ENCODE measurements around the gene SRSF4. TPM values are rescaled to one million over a fixed set of nuclear protein-coding genes. Genes with fewer than 3 reads are reported as not detected.

SRSF4 gene
- total and polyA plus RNA-seq, 2 donors (not counting 3 experiments of a cell fraction or from before 2014, with no cell fraction given), result 45.6 to 108 TPM

- TF ChIP-seq GATA2 (IDR thresholded peaks at IDR 0.05; ENCODE audit: insufficient read depth, insufficient read length, low read depth, low read length), result peak; percentile 46
- no peak for TF ChIP-seq POLR2AphosphoS5 (IDR thresholded peaks at IDR 0.05; ENCODE audit: insufficient read depth, low read depth, low read length)
- FAIRE-seq (no peak), DNase-seq (ENCODE audit: low read depth, low spot score) (no peak)
- H3K9ac ChIP-seq (replicated peaks; ENCODE audit: extremely low read depth, insufficient read depth, low read length), result no peak overlapping the region
- no TSS peak for BruUV-seq (replicated peaks)
- no peak overlapping the region for H3K27ac ChIP-seq (ENCODE audit: insufficient read depth, low read depth, low read length)
- H3K4me2 ChIP-seq (ENCODE audit: insufficient read depth, low read length), result no peak overlapping the region
- peaks cover 6% of the 10 kb centered on the region for H3K4me1 ChIP-seq (ENCODE audit: control insufficient read depth, extremely low read depth, insufficient read depth, low read length)
- ChIA-PET POLR2A (no interaction called here), CTCF (interaction anchor here (0.8 to 1.3 kb wide), 2 partner anchors 11 to 27 kb away, joined by 3 to 7 read pairs; partner anchors contain the start of gene SRSF4)
- no peaks in the 10 kb centered on the region for H3K9me1 ChIP-seq (replicated peaks; ENCODE audit: control insufficient read depth, extremely low read depth, insufficient read depth, low read length)
- no peak overlapping the region for H2AFZ ChIP-seq (ENCODE audit: low read depth, low read length)
- intact Hi-C loops (cut with micrococcal nuclease) (no loop called here), dilution Hi-C loops (cut with MboI; ENCODE audit: extremely low pct_ligation_motif_present, low sequenced_read_pairs) (no loop called here)
- H3K9me3 ChIP-seq (replicated peaks; ENCODE audit: control insufficient read depth, insufficient read depth, low read length), result no peaks in the 10 kb centered on the region
- H3K4me3 ChIP-seq (replicated peaks in 1 of 3; ENCODE audit: insufficient read depth in 1 of 3, low read depth in 1 of 3, low read length in 3 of 3), result no peak overlapping the region
- peaks cover 0 to 7% of the 10 kb centered on the region in 2 experiments for H3K36me3 ChIP-seq (ENCODE audit: control insufficient read depth in 2 of 2, extremely low read depth in 1 of 2, insufficient read depth in 2 of 2, low read length in 2 of 2)
- no peaks in the 10 kb centered on the region for H3K79me2 ChIP-seq (ENCODE audit: control insufficient read depth, insufficient read depth, low read length)
- no peaks in the 10 kb centered on the region for H4K20me1 ChIP-seq (replicated peaks; ENCODE audit: control insufficient read depth, extremely low read depth, insufficient read depth, low read length)
- H3K27me3 ChIP-seq (ENCODE audit: control insufficient read depth in 2 of 2, insufficient read depth in 2 of 2, low read length in 2 of 2), result no peaks in the 10 kb centered on the region
Observed at GRCh38 chr1:29208442-29208841, 26.7 kb upstream of the SRSF4 start.

- BruUV-seq (replicated peaks), result no TSS peak
- CTCF ChIA-PET, result interaction anchor here (0.6 to 6.2 kb wide), 39 partner anchors 8 to 418 kb away, joined by 3 to 133 read pairs (median 5); partner anchors contain the start of genes EPB41, SRSF4 and TMEM200B
- peaks cover 6 to 9% of the 10 kb centered on the region in 2 experiments for H3K36me3 ChIP-seq (ENCODE audit: control insufficient read depth in 2 of 2, extremely low read depth in 1 of 2, insufficient read depth in 2 of 2, low read length in 2 of 2)
- FAIRE-seq, result peak; percentile 99
- peak overlapping the region; percentile 63 for H3K27ac ChIP-seq (ENCODE audit: insufficient read depth, low read depth, low read length)
- H2AFZ ChIP-seq (ENCODE audit: low read depth, low read length), result peak overlapping the region; percentile 18
- H3K4me1 ChIP-seq (ENCODE audit: control insufficient read depth, extremely low read depth, insufficient read depth, low read length), result peaks cover 10% of the 10 kb centered on the region
- POLR2A ChIA-PET, result interaction anchor here (0.6 to 1.7 kb wide), 3 partner anchors 21 to 457 kb away, joined by 4 to 8 read pairs (median 8); partner anchors contain the start of gene SRSF4
- intact Hi-C loops (cut with micrococcal nuclease), result loop anchor here (1.0 to 5.0 kb wide), 6 partner anchors 20 to 560 kb away; partner anchors contain the start of gene TAF12
- peak; percentile 96 for DNase-seq (ENCODE audit: low read depth, low spot score)
- H3K9me3 ChIP-seq (replicated peaks; ENCODE audit: control insufficient read depth, insufficient read depth, low read length), result no peaks in the 10 kb centered on the region
- dilution Hi-C loops (cut with MboI; ENCODE audit: extremely low pct_ligation_motif_present, low sequenced_read_pairs), result no loop called here
- no peaks in the 10 kb centered on the region for H4K20me1 ChIP-seq (replicated peaks; ENCODE audit: control insufficient read depth, extremely low read depth, insufficient read depth, low read length)
- no peaks in the 10 kb centered on the region for H3K79me2 ChIP-seq (ENCODE audit: control insufficient read depth, insufficient read depth, low read length)
- H3K4me3 ChIP-seq (replicated peaks in 1 of 3; ENCODE audit: insufficient read depth in 1 of 3, low read depth in 1 of 3, low read length in 3 of 3), result no peak overlapping the region
- no peaks in the 10 kb centered on the region for H3K9me1 ChIP-seq (replicated peaks; ENCODE audit: control insufficient read depth, extremely low read depth, insufficient read depth, low read length)
- H3K9ac ChIP-seq (replicated peaks; ENCODE audit: extremely low read depth, insufficient read depth, low read length), result peak overlapping the region; percentile 44
- H3K4me2 ChIP-seq (ENCODE audit: insufficient read depth, low read length), result peak overlapping the region; percentile 39
- TF ChIP-seq FOS (IDR thresholded peaks at IDR 0.05; ENCODE audit: borderline replicate concordance, insufficient read depth, low read length) (peak; percentile 89), CTCF (IDR thresholded peaks at IDR 0.05; ENCODE audit: extremely low read depth in 1 of 2, insufficient read depth in 1 of 2, low read depth in 1 of 2, low read length in 2 of 2) (peak; percentile 89 to 97), GATA2 (IDR thresholded peaks at IDR 0.05; ENCODE audit: insufficient read depth, insufficient read length, low read depth, low read length) (no peak), POLR2AphosphoS5 (IDR thresholded peaks at IDR 0.05; ENCODE audit: insufficient read depth, low read depth, low read length) (peak; percentile 72), JUN (IDR thresholded peaks at IDR 0.05; ENCODE audit: borderline replicate concordance, insufficient read depth, insufficient read length, low read depth) (peak; percentile 86), POLR2A (IDR thresholded peaks at IDR 0.05; ENCODE audit: low read depth, low read length) (no peak)
- no peaks in the 10 kb centered on the region for H3K27me3 ChIP-seq (ENCODE audit: control insufficient read depth in 2 of 2, insufficient read depth in 2 of 2, low read length in 2 of 2)
Observed at GRCh38 chr1:29202584-29203340, 21.1 kb upstream of the SRSF4 start.
